HEK293 (cell line): ENCODE data around the gene SH3RF3.

Experiments
- CTCF ChIA-PET: fragments of 350-600 bp; formaldehyde crosslinking; extraction: SDS; loops from one replicate; lab custom pipeline; 2021; ENCODE audit warnings: antibody characterized with exemption; lab: Yijun Ruan, JAX
- POLR2A ChIA-PET: fragments of 300-600 bp; formaldehyde crosslinking; extraction: SDS; loops from one replicate; lab custom pipeline; 2020; ENCODE audit warnings: antibody characterized with exemption, inconsistent platforms; lab: Yijun Ruan, JAX
- H3K27ac ChIP-seq: fragments of 200-500 bp; sonication (Bioruptor generic); 2 replicates; pipeline ENCODE4 v1.5.1; 2014; ENCODE audit warnings: low read depth, low read length, control low read depth, inconsistent platforms; ENCODE audit errors: extremely low read depth
- H3K36me3 ChIP-seq, 2 experiments: fragments of 200-500 bp in 1 of 2; sonication (Bioruptor generic) in 1 of 2; 1 replicate in 1 of 2; 2 replicates in 1 of 2; pipeline ENCODE4 v1.5.1; 2014 to 2017; ENCODE audit warnings: inconsistent platforms in 2 of 2, low read length in 2 of 2; ENCODE audit not compliant: control insufficient read depth in 2 of 2, insufficient read depth in 1 of 2
- H3K4me1 ChIP-seq: fragments of 200-500 bp; sonication (Bioruptor generic); 2 replicates; pipeline ENCODE4 v1.5.1; 2014; ENCODE audit warnings: mild to moderate bottlenecking, low read length, inconsistent platforms; ENCODE audit not compliant: control insufficient read depth, insufficient read depth
- H3K4me3 ChIP-seq: 2 replicates; pipeline ENCODE4 v1.5.1; 2011; ENCODE audit warnings: low read depth, mild to moderate bottlenecking, control low read depth, low read length, moderate library complexity
- H3K9me3 ChIP-seq: fragments of 200-500 bp; sonication (Bioruptor generic); 2 replicates; pipeline ENCODE4 v1.5.1; 2014; ENCODE audit warnings: low read depth, low read length, inconsistent platforms; ENCODE audit not compliant: control insufficient read depth, insufficient read depth
- CTCF ChIP-seq: fragments of 450-650 bp; formaldehyde crosslinking; IDR thresholded peaks from 2 replicates; pipeline ENCODE4 v1.5.1; 2016; ENCODE audit warnings: missing biosample characterization, missing genetic modification characterization
- IKZF3 ChIP-seq: fragments of 450-650 bp; IDR thresholded peaks from 2 replicates; pipeline ENCODE4 v1.5.0; 2018; ENCODE audit warnings: missing biosample characterization, mild to moderate bottlenecking, missing genetic modification characterization, moderate library complexity
- PRDM4 ChIP-seq: fragments of 450-650 bp; formaldehyde crosslinking; IDR thresholded peaks from 2 replicates; pipeline ENCODE4 v1.5.1; 2017; ENCODE audit warnings: missing biosample characterization, missing genetic modification characterization
- SCRT2 ChIP-seq: fragments of 450-650 bp; formaldehyde crosslinking; IDR thresholded peaks from 2 replicates; pipeline ENCODE4 v1.5.1; 2016; ENCODE audit warnings: missing biosample characterization, missing genetic modification characterization
- TCF7L2 ChIP-seq: IDR thresholded peaks from 2 replicates; pipeline ENCODE4 v1.6.1; 2011; ENCODE audit warnings: low read depth, mild to moderate bottlenecking, inconsistent platforms, low read length, moderate library complexity, borderline replicate concordance
- ZBTB1 ChIP-seq: fragments of 450-650 bp; formaldehyde crosslinking; IDR thresholded peaks from 2 replicates; pipeline ENCODE4 v1.5.1; 2016; ENCODE audit warnings: missing biosample characterization, missing genetic modification characterization
- ZBTB17 ChIP-seq: fragments of 450-650 bp; formaldehyde crosslinking; IDR thresholded peaks from 2 replicates; pipeline ENCODE4 v1.5.1; 2016; ENCODE audit warnings: missing biosample characterization, missing genetic modification characterization
- ZBTB6 ChIP-seq: fragments of 450-650 bp; formaldehyde crosslinking; IDR thresholded peaks from 2 replicates; pipeline ENCODE4 v1.5.1; 2017; ENCODE audit warnings: missing biosample characterization, missing genetic modification characterization
- ZNF18 ChIP-seq: fragments of 450-650 bp; formaldehyde crosslinking; IDR thresholded peaks from 2 replicates; pipeline ENCODE4 v1.5.1; 2016; ENCODE audit warnings: missing biosample characterization, missing genetic modification characterization
- ZNF184 ChIP-seq: fragments of 450-650 bp; IDR thresholded peaks from 2 replicates; pipeline ENCODE4 v1.5.1; 2018; ENCODE audit warnings: missing biosample characterization, mild to moderate bottlenecking, missing genetic modification characterization
- ZNF221 ChIP-seq: fragments of 450-650 bp; formaldehyde crosslinking; IDR thresholded peaks from 2 replicates; pipeline ENCODE4 v1.5.1; 2017; ENCODE audit warnings: missing biosample characterization, missing genetic modification characterization, borderline replicate concordance
- ZNF223 ChIP-seq: fragments of 450-650 bp; formaldehyde crosslinking; IDR thresholded peaks from 2 replicates; pipeline ENCODE4 v1.5.1; 2016; ENCODE audit warnings: missing biosample characterization, missing genetic modification characterization
- ZNF354C ChIP-seq: fragments of 450-650 bp; formaldehyde crosslinking; IDR thresholded peaks from 2 replicates; pipeline ENCODE4 v1.5.1; 2016; ENCODE audit warnings: missing biosample characterization, missing genetic modification characterization, low read depth, borderline replicate concordance
- ZNF37A ChIP-seq: fragments of 450-650 bp; IDR thresholded peaks from 2 replicates; pipeline ENCODE4 v1.5.1; 2018; ENCODE audit warnings: missing biosample characterization, missing genetic modification characterization
- ZNF404 ChIP-seq: fragments of 450-650 bp; formaldehyde crosslinking; IDR thresholded peaks from 2 replicates; pipeline ENCODE4 v1.5.1; 2017; ENCODE audit warnings: missing biosample characterization, missing genetic modification characterization
- ZNF426 ChIP-seq: fragments of 450-650 bp; formaldehyde crosslinking; IDR thresholded peaks from 2 replicates; pipeline ENCODE4 v1.5.1; 2017; ENCODE audit warnings: missing biosample characterization, missing genetic modification characterization, mild to moderate bottlenecking, inconsistent platforms, moderate library complexity
- ZNF580 ChIP-seq: fragments of 450-650 bp; formaldehyde crosslinking; IDR thresholded peaks from 2 replicates; pipeline ENCODE4 v1.5.1; 2016; ENCODE audit warnings: missing biosample characterization, missing genetic modification characterization
- ZNF692 ChIP-seq: fragments of 450-650 bp; formaldehyde crosslinking; IDR thresholded peaks from 2 replicates; pipeline ENCODE4 v1.5.1; 2016; ENCODE audit warnings: missing biosample characterization, missing genetic modification characterization
- ZNF837 ChIP-seq: fragments of 450-650 bp; formaldehyde crosslinking; IDR thresholded peaks from 2 replicates; pipeline ENCODE4 v1.5.1; 2016; ENCODE audit warnings: missing biosample characterization, missing genetic modification characterization

SH3RF3 gene

GRCh38 chr2:109166811-109167210 is 37.8 kb downstream of the SH3RF3 start:
- Histone ChIP-seq H3K4me3 (no peak overlapping the region), H3K27ac (no peak overlapping the region), H3K36me3 (no peaks in the 10 kb centered on the region), H3K4me1 (peaks cover 19% of the 10 kb centered on the region), H3K9me3 (no peaks in the 10 kb centered on the region)
- ChIA-PET CTCF (interaction anchor here (0.9 kb wide), 1 partner anchor 9 kb away, joined by 3 read pairs; no protein-coding TSS in a partner anchor), POLR2A (no interaction called here)
- peak; percentile 49; the same call in 1 of the 2 replicates for TF ChIP-seq ZNF18 (tag by site-specific recombination)
- no peak for TF ChIP-seq ZNF223 (tag by site-specific recombination)

GRCh38 chr2:109168086-109168485 is 39.1 kb downstream of the SH3RF3 start:
- CTCF ChIA-PET = no interaction called here
- Histone ChIP-seq H3K27ac (no peak overlapping the region), H3K9me3 (no peaks in the 10 kb centered on the region), H3K4me1 (peaks cover 20% of the 10 kb centered on the region), H3K4me3 (no peak overlapping the region), H3K36me3 (no peaks in the 10 kb centered on the region)
- TF ChIP-seq ZNF221 (tag by site-specific recombination) = no peak
- no peak for TF ChIP-seq ZNF354C (tag by site-specific recombination)
- TF ChIP-seq PRDM4 = no peak
- no peak for TF ChIP-seq ZBTB1 (tag by site-specific recombination)
- TF ChIP-seq ZBTB6 (tag by site-specific recombination) = no peak
- TF ChIP-seq ZNF580 (tag by site-specific recombination) = no peak
- TF ChIP-seq IKZF3 (tag by site-specific recombination) = no peak
- TF ChIP-seq TCF7L2 = no peak
- no peak for TF ChIP-seq ZNF184 (tag by site-specific recombination)
- TF ChIP-seq ZBTB17 (tag by site-specific recombination) = no peak
- TF ChIP-seq ZNF404 (tag by site-specific recombination) = no peak
- no peak for TF ChIP-seq ZNF426
- TF ChIP-seq ZNF37A (tag by site-specific recombination) = no peak
- no peak for TF ChIP-seq CTCF (tag by site-specific recombination)
- TF ChIP-seq ZNF692 (tag by site-specific recombination) = no peak
- no peak for TF ChIP-seq SCRT2 (tag by site-specific recombination)
- TF ChIP-seq ZNF837 = no peak
- POLR2A ChIA-PET = interaction anchor here (0.5 kb wide), 1 partner anchor 21 kb away, joined by 3 read pairs; no protein-coding TSS in a partner anchor
